ENCODE results near the gene MRS2. TPM values are rescaled to one million over a fixed set of nuclear protein-coding genes. Genes with fewer than 3 reads are reported as not detected.
A peak's percentile ranks its signal among the peaks of the same experiment; 100 is the strongest.

Gene MRS2
- total RNA-seq, 1 experiment from 2014 or later: 23.0 TPM

DNA sequence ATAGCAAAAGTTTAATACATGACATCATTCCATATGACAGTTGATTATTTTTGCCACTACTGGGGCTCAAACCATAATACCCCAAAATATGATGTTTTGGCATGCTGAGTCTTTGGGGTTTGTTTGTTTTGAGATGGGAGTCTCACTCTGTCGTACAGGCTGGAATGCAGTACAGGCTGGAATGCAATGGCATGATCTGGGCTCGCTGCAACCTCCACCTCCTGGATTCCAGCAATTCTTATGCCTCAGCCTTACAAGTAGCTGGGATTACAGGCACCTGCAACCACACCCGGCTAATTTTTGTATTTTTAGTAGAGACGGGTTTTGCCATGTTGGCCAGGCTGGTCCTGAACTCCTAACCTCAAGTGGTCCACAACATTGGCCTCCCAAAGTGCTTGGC lies 1.3 kb upstream of the MRS2 start:
- POLR2A ChIA-PET: interaction anchor here (1.2 kb wide), 1 partner anchor 46 kb away, joined by 3 read pairs; no protein-coding TSS in a partner anchor
- no TSS peak for BruUV-seq (replicated peaks)
- no peaks in the 10 kb centered on the region for H3K9me3 Mint-ChIP-seq (ENCODE audit: unreplicated experiment)
- intact Hi-C loops (cut with micrococcal nuclease): no loop called here
- no peak for TF ChIP-seq CTCF (IDR thresholded peaks at IDR 0.05; ENCODE audit: unreplicated experiment)
- CTCF ChIA-PET: no interaction called here
- no peak for DNase-seq (ENCODE audit: unreplicated experiment)
- H3K27ac Mint-ChIP-seq (ENCODE audit: low read depth, unreplicated experiment): no peak overlapping the region
- peaks cover 14% of the 10 kb centered on the region for H3K36me3 Mint-ChIP-seq (ENCODE audit: insufficient read depth, unreplicated experiment)
- H3K4me3 Mint-ChIP-seq (ENCODE audit: unreplicated experiment): no peak overlapping the region
- H3K27me3 Mint-ChIP-seq (ENCODE audit: insufficient read depth, unreplicated experiment): no peaks in the 10 kb centered on the region
- H3K4me1 Mint-ChIP-seq (ENCODE audit: insufficient read depth, unreplicated experiment): peaks cover 11% of the 10 kb centered on the region

DNA sequence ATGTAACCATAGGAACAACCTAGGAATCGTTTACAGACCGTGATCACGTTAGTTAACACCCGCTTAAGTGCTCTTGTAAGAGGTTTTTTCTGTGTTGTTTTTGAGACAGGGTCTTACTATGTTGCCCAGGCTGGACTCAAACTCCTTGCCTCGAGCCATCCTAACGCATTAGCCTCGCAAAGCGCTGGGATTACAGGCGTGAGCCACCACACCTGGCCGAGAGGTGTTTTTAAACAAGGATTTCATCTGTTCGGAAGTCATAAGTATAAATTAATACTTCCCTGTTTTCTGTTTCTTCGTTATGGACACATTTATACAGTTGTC lies 727 bp downstream of the MRS2 start:
- DNase-seq (ENCODE audit: unreplicated experiment): peak; percentile 34
- H3K9me3 Mint-ChIP-seq (ENCODE audit: unreplicated experiment): no peaks in the 10 kb centered on the region
- ChIA-PET CTCF (interaction anchor here (1.4 kb wide), 1 partner anchor 120 kb away, joined by 10 read pairs; no protein-coding TSS in a partner anchor), POLR2A (interaction anchor here (0.7 to 1.6 kb wide), 4 partner anchors 11 to 314 kb away, joined by 3 to 4 read pairs (median 3); no protein-coding TSS in a partner anchor)
- intact Hi-C loops (cut with micrococcal nuclease): no loop called here
- peak overlapping the region; percentile 88 for H3K27ac Mint-ChIP-seq (ENCODE audit: low read depth, unreplicated experiment)
- H3K27me3 Mint-ChIP-seq (ENCODE audit: insufficient read depth, unreplicated experiment): no peaks in the 10 kb centered on the region
- H3K4me1 Mint-ChIP-seq (ENCODE audit: insufficient read depth, unreplicated experiment): peaks cover 11% of the 10 kb centered on the region
- peak overlapping the region; percentile 97 for H3K4me3 Mint-ChIP-seq (ENCODE audit: unreplicated experiment)
- BruUV-seq (replicated peaks): no TSS peak
- H3K36me3 Mint-ChIP-seq (ENCODE audit: insufficient read depth, unreplicated experiment): peaks cover 24% of the 10 kb centered on the region
- TF ChIP-seq CTCF (IDR thresholded peaks at IDR 0.05; ENCODE audit: unreplicated experiment): no peak

DNA sequence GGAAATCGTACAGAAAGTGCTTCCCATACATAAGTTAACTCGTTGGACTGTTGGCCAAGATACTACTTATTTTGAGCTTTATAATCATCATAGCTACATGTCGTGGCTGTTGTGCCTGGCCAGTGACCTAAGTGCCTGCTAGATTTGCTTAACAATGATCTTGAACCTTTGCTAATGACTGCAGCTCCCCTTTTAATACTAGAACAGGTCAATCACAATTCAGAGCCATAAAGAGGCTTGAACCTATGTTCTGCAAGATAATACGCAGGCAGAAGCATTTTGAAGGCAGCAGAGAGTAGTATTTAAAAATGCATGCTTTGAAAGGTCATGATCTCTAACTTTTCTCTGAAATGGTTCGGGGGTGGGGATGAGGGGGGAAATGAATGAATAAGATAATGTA lies 2.5 kb downstream of the MRS2 start:
- no peaks in the 10 kb centered on the region for H3K27me3 Mint-ChIP-seq (ENCODE audit: insufficient read depth, unreplicated experiment)
- BruUV-seq (replicated peaks): no TSS peak
- CTCF ChIA-PET: interaction anchor here (0.7 to 1.3 kb wide), 3 partner anchors 45 to 1439 kb away, joined by 3 read pairs; no protein-coding TSS in a partner anchor
- no peak for TF ChIP-seq CTCF (IDR thresholded peaks at IDR 0.05; ENCODE audit: unreplicated experiment)
- no peaks in the 10 kb centered on the region for H3K9me3 Mint-ChIP-seq (ENCODE audit: unreplicated experiment)
- H3K4me1 Mint-ChIP-seq (ENCODE audit: insufficient read depth, unreplicated experiment): peaks cover 11% of the 10 kb centered on the region
- intact Hi-C loops (cut with micrococcal nuclease): no loop called here
- H3K27ac Mint-ChIP-seq (ENCODE audit: low read depth, unreplicated experiment): no peak overlapping the region
- POLR2A ChIA-PET: interaction anchor here (1.1 to 1.3 kb wide), 2 partner anchors 10 to 45 kb away, joined by 3 to 4 read pairs; no protein-coding TSS in a partner anchor
- DNase-seq (ENCODE audit: unreplicated experiment): no peak
- H3K4me3 Mint-ChIP-seq (ENCODE audit: unreplicated experiment): no peak overlapping the region
- peaks cover 38% of the 10 kb centered on the region for H3K36me3 Mint-ChIP-seq (ENCODE audit: insufficient read depth, unreplicated experiment)

- no peak for DNase-seq (ENCODE audit: unreplicated experiment)
- Mint-ChIP-seq H3K4me1 (ENCODE audit: insufficient read depth, unreplicated experiment) (peaks cover under 1% of the 10 kb centered on the region), H3K9me3 (ENCODE audit: unreplicated experiment) (no peaks in the 10 kb centered on the region), H3K4me3 (ENCODE audit: unreplicated experiment) (no peak overlapping the region), H3K36me3 (ENCODE audit: insufficient read depth, unreplicated experiment) (peaks cover 54% of the 10 kb centered on the region), H3K27me3 (ENCODE audit: insufficient read depth, unreplicated experiment) (no peaks in the 10 kb centered on the region), H3K27ac (ENCODE audit: low read depth, unreplicated experiment) (peak overlapping the region; percentile 35)
- intact Hi-C loops (cut with micrococcal nuclease): no loop called here
- BruUV-seq (replicated peaks): no TSS peak
- TF ChIP-seq CTCF (IDR thresholded peaks at IDR 0.05; ENCODE audit: unreplicated experiment): no peak
- ChIA-PET CTCF (interaction anchor here (0.7 to 1.1 kb wide), 4 partner anchors 11 to 283 kb away, joined by 3 to 4 read pairs (median 4); no protein-coding TSS in a partner anchor), POLR2A (interaction anchor here (0.7 to 1.5 kb wide), 2 partner anchors 9 to 233 kb away, joined by 3 to 5 read pairs; no protein-coding TSS in a partner anchor)
Observed at GRCh38 chr6:24408719-24409410, 6.1 kb downstream of the MRS2 start.

Data from MCF 10A (cell line).